ENCODE results near the gene GPX7.

GRCh38 chr1:52627028-52627427 lies 24.9 kb downstream of the GPX7 start:
- TF ChIP-seq BHLHE40 (IDR thresholded peaks at IDR 0.05; ENCODE audit: borderline replicate concordance) (no peak), PKNOX1 (IDR thresholded peaks at IDR 0.05) (no peak), ZNF384 (IDR thresholded peaks at IDR 0.05) (no peak), SP1 (IDR thresholded peaks at IDR 0.05) (no peak), FOXM1 (IDR thresholded peaks at IDR 0.05; ENCODE audit: borderline replicate concordance) (no peak), HDGF (IDR thresholded peaks at IDR 0.05; ENCODE audit: borderline replicate concordance) (no peak), CTBP1 (IDR thresholded peaks at IDR 0.05; ENCODE audit: borderline replicate concordance) (no peak), SUZ12 (IDR thresholded peaks at IDR 0.05) (no peak)
